Activated CD8-positive, alpha-beta memory T cell treated with anti-CD3 and anti-CD28 coated beads, Interleukin-2, amount 50 U/mL, for 24 hours (primary cell): ENCODE measurements around the gene FGD6.
"Not testable (repeated sequence)": the region's sequence is repeated elsewhere in the genome, so short reads cannot be mapped to it uniquely, and the experiment has no call there.

Source experiments
- DNase-seq: peaks from one replicate; pipeline ENCODE4 v3.0.0-alpha.2; 2020; ENCODE audit errors: extremely low read depth

Gene FGD6

GRCh38 chr12:95178136-95178535, 39.1 kb downstream of the FGD6 start:
- DNase-seq, result no peak

- DNase-seq, result no peak
Measured at GRCh38 chr12:95177201-95177768, 40.0 kb downstream of the FGD6 start.

DNA sequence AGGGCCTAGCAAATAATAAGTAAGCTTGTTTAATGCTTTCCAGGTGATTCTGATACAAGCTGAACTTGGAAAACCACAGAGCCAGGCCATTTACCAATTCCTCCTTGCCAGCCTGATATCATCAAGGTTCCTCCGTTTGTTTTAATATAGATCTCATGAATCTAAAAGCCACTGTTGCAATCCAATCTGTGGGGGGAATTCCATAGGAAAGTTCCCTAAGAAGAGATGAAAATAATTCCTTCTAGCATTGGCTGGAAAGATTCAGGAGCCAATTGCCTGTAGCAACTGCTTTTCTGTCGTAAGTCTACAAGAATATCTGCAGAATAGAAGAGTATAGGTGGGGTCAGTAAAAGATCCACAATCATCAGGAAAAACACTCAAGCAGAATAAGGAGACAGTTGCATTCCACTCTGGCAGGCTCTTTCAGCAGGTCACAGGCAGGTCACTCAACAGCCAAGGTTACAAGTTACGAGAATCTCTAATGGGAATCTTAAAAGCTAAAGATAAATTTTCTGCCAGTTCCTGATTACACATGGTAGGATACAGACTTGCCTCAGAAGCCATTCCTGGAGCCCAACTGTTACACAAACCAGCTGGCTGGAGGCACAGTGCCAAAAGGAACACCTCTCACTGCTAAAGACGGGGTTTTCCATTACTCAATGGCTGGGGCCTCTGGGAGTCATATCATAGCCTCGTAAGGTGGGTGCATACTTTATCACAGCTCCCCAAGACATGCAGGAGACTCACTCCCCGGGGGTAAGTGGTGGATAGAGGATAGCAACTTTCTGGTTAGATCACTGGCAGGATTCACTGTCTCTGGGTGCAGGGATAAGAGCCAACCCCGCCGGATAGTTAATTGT, 43.6 kb downstream of the FGD6 start:
- no peak for DNase-seq

DNA sequence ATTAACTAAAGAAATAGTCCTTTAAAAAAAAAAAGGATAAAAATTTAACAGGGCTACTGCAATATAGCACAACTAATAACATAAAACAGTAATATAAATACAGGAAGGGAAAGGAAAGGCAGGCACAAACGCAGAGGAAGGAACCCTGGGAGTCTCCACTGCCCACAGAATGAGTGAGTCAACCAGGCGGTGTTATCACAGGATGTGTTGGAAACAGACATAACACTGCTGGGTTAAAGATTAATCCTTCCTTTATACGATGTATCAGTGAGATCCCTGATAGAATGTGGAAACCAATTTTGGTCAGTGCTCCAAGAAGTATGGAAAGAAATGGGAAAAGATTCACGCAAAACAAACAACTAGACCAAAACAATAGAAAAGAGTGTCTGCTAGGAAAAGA, 47.9 kb downstream of the FGD6 start:
- no peak for DNase-seq

DNA sequence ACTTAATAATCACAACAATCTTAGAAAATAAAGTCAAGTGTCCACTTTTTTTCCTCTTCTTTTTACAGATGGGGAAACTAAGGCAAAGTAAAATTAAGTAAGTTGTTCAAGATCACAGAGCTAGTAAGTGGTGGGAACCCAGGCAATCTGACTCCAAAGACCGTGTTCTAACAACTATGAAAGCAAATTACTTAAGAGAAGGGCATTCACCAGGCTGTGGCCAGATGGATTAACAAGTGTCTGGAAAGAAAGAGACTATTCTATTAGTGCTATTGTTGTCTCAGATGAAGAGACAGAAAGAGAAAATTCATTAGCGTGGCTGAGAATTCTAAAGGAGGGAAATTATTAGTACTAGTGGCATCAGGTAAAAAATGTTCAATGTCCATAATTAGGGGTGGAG, 48.5 kb downstream of the FGD6 start:
- DNase-seq, result no peak

DNA sequence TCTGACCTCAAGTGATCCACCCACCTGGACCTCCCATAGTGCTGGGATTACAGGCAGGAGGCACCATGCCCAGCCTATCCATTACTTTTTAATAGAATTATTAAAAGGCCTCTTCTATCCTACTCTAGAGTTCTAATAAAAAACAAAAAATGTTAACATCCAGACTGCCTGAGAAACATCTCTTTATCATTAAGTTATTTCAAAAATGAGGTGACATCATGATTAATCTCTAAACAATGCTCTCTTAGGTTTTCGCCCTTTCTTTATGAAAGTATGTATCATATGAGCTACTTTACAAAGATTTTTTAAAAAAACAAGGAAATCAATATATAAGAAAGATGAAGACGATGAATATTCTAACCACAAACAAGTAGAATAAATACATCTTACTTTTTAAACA, 52.6 kb downstream of the FGD6 start:
- no peak for DNase-seq

- no peak for DNase-seq
Measured at GRCh38 chr12:95158919-95159318, 58.3 kb downstream of the FGD6 start.

DNA sequence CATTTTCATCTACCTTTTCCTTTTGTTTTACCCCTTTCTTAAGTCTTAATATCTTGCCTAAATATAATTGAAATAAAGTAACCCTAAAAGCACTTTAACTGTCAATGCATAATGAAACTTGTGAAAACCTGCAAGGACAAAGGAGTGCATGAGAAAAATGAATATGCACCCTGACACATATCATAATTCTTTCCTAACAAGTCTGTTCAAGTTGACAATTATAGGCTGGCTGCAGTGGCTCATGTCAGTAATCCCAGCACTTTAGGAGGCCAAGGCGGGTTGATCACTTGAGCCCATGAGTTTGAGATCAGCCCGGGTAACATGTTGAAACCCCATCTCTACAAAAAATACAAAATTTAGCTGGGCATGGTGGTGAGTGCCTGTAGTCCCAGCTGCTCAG, 65.4 kb downstream of the FGD6 start:
- no peak for DNase-seq

GRCh38 chr12:95151406-95151805, 65.9 kb downstream of the FGD6 start:
- no peak for DNase-seq

DNA sequence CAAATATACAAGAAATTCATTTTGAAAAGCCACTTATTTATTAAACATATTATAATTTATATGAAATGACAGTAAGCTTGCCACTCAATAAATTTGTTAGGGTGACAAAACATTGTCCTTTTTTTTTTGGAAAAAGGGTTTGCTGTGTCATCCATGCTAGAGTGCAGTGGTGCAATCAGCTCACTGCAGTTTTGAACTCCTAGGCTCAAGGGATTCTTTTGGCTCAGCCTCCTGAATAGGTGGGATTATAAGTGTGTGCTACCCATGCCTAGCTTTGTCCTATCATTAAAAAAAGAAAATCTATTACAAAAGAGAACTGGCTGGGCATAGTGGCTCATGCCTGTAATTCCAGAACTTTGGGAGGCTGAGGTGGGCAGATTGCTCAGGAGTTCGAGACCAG, 66.8 kb downstream of the FGD6 start:
- no peak for DNase-seq

DNA sequence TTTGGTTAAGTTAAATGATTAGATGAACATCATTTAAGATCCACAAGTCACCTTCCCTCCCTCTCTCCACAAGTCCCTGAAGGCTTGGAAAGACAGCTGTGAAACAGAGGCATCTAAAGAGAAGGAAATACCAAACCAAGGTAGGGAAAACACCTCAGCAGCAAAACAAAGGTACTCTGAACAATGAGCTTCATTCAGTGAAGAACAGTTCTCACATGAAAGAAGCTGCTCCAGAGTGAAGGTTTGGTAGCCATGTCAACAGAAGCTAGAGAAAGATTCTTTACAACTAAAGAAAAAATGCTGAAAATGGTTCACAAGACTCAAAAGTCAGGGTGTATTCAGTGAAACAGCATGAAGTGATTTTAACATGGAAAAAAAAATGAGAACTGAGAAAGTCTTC, 69.4 kb downstream of the FGD6 start:
- no peak for DNase-seq

GRCh38 chr12:95146769-95147168, 70.5 kb downstream of the FGD6 start:
- DNase-seq, result no peak

DNA sequence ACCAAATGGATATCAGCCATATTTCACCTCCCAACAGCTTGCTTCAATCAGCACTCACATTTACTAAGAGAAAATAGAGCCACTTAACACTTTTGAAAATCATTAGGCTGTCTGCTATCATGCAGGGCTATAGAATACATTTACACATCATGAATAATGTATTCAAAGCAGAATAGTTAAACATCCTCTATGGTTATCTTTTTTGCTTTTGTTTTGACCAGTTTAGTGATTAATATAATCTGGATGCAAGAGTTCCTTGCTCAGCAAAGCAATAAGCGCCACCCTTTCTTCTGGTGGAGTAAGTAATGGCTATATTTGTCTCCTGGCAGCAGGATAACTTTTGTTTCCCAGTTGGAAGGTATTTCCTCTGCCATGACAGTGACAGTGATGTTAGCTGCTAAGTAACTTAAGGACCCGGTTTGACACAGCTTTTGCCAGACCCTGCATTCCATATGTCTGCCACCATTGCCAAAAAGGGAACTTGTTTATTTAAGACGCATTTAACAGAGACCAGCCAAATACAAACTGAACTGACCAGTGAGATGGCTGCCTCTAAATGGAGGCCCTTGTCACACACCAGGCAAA, 73.6 kb downstream of the FGD6 start:
- DNase-seq, result no peak

- DNase-seq, result no peak
Measured at GRCh38 chr12:95142431-95143151, 74.7 kb downstream of the FGD6 start.

GRCh38 chr12:95141310-95141709, 76.0 kb downstream of the FGD6 start:
- no peak for DNase-seq

DNA sequence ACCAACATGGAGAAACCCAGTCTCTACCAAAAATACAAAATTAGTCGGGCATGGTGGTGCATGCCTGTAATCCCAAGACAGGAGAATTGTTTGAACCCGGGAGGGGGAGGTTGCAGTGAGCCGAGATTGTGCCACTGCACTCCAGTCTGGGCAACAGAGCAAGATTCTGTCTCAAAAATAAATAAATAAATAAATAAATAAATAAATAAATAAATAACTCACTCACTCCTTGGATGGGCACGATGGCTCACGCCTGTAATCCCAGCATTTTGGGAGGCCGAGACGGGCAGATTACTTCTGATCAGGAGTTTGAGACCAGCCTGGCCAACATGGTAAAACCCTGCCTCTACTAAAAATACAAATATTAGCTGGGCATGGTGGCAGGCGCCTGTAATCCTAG, 79.2 kb downstream of the FGD6 start:
- DNase-seq, result not testable (repeated sequence)

DNA sequence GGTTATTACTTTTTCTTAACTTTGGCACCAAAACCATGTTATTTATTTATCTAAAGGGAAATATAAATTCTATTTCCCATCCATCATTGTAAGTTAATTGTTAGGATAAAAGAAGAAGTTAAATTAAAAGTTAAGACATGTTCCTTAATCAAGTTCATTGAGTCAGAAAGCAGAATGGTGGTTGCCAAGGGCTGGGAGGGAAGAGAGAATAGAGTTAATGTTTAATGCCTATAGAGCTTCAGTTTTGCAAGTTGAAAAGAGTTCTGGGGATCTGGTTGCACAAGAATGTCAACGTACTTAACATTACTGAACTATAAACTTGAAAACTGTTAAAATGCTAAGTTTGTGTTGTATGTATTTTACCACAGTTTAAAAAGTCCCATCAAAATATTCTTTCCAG, 80.7 kb downstream of the FGD6 start:
- no peak for DNase-seq

DNA sequence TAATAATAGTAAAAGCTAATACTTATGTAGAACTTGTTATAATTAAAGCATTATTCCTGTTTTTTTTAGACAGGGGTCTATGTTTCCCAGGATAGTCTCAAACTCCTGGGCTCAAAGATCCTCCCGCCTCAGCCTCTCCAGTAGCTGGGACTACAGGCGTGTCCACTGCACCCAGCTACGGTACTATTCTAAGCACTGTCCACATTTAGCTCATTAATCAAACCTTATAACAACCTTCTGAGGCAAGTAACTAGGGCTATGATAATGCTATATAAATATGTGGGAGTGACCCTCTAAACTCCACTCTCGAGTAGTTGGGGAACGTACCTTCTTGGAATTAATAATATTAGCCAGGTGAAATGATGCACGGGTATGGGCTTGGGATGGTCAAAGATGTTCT, 83.2 kb downstream of the FGD6 start:
- DNase-seq, result no peak

- no peak for DNase-seq
Measured at GRCh38 chr12:95131589-95132340, 85.5 kb downstream of the FGD6 start.

- no peak for DNase-seq
Measured at GRCh38 chr12:95130096-95130495, 87.2 kb downstream of the FGD6 start.

DNA sequence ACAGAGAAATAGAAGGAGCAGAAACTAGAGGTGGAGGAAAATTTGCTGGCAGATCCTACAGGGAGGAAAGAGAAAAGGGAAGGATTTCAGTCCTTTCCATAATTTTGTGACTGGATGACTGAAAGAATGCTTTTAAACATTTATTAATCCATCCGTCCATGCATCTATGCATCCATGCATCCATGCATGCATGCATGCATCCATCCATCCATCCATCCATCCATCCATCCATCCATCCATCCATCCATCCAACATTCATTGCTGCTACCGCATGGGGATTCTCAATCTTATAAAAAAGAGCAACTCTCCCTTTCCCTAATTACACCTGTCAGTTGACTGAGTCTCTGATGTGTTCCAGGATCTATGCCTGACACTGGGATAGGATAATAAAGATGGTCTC, 88.2 kb downstream of the FGD6 start:
- no peak for DNase-seq

DNA sequence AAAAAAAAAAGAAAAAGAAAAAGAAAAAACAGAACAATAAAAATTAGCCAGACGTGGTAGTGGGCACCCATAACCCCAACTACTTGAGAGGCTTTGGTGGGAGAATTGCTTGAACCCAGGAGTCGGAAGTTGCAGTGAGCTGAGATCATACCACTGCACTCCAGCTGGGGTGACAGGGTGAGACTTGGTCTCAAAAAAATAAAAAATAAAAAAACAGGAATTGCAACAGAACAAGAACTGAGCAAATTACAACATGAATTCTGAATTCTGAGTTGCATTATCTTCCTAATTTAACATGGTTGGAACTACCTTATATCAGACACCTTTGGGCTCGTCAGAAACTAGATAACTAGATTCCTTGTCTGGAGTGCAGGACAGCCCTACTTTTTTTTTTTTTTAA, 90.5 kb downstream of the FGD6 start:
- DNase-seq, result no peak
